GM21367 (cell line): ENCODE measurements around the gene DEDD.
"Not testable (repeated sequence)": the region's sequence is repeated elsewhere in the genome, so short reads cannot be mapped to it uniquely, and the experiment has no call there.

Experiments used
- ATAC-seq: cut with Tn5 transposase; IDR thresholded peaks from one replicate; pipeline ENCODE4 v1.9.1; 2021; ENCODE audit not compliant: unreplicated experiment

The DEDD gene

DNA sequence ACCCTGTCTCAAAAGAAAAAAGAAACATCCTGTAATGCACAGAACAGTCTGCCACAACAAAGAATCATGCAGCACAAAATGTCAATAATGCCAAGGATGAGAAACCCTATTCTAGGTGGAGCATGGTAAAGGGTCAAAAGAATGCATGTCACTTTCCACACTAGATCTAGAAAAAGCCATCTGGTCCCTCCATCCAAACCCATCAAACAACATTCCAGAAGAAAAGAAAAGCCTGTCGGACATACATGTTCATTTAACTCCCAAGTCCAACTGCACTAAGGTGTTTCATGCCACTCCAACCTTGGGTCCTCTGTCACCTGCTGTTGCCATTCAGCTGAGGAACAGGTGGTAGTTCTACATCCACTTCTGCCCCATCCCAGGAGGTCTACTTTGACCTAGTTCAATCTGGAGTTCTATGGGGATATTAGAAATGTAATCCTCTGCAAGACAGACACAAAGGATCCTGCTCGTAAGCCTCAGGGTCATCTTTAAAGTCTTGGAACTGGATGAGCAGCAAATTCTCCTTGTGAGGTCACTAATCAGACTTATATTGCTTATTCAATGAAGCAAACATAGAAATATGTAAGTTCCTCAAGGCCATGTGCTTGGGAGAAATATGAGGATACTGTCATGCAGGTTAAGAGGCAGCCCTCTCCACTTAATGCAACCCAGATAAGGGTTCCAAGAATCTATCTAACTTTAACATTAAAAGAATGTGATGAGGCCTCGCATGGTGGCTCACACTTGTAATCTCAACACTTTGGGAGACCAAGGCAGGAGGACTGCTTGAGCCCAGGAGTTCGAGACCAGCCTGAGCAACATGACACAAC, 3.7 kb downstream of the DEDD start:
- ATAC-seq: no peak

- ATAC-seq: no peak
Observed at GRCh38 chr1:161127649-161128048, 4.8 kb downstream of the DEDD start.

DNA sequence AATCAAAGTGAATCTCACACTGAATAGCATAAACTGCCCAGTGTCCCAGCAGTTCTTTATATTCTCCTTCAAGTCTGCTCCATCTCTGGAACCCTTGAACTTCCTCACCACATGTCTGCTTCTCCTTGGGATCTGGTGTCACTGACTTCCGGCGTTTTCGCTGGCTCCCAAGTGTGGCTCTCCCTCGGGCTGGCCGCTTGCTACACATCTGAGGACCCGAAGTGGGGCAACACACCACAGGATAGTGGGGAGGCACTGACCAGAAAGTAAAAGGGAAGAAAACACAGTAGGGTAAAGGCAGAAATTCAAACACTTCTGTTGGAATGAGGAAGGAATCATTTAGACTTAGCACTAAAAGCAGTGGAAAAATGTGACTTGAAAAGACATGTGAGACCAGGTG, 9.5 kb downstream of the DEDD start:
- ATAC-seq: no peak

DNA sequence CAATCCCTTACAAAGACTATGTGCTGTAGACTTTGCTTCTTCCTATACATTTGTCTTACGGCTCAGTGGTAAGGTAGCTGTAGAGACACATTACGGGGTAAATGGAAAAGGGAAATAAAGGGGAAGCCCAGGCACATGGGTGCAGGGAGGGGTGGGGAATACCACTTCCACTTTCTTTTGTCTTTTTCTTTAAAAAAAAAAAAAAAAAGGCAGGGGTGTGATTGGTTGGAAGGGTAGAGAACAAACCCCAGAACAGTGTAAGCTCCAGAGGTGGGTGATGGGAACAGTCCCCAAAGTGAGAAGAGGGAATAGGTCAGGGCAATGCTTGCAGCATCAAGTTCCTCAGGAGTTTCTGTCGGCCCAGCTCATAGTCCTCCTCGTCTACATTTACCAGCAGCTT, 10.6 kb downstream of the DEDD start:
- no peak for ATAC-seq

DNA sequence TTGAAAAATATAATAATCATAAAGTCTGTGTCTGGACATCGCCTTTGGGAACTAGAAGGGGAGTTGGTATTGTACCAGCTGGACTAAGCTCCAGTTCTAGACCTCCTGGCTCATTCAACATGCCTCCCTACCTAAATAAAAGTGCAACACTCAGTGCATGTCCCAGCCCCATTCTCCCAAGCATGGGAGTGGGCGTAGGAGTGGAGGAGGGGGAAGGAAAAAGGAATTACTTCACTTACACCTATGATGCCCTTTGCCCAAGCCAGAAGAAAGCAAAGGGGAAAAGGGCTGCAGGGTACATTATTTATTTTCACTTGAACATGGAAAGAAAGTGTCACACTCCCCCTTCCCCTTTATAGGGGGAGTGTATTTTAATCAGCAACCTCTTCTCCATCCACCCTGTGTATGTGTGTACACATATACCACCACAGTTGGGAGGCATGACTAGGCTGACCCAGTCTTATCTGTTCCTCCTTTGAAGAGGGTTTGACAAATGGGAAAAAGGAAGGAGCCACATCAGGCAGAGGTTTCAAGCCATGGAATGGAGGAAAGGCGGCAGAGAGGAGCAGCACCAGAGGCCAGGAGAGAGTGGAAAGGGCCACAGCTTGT, 11.3 kb downstream of the DEDD start:
- ATAC-seq: no peak

DNA sequence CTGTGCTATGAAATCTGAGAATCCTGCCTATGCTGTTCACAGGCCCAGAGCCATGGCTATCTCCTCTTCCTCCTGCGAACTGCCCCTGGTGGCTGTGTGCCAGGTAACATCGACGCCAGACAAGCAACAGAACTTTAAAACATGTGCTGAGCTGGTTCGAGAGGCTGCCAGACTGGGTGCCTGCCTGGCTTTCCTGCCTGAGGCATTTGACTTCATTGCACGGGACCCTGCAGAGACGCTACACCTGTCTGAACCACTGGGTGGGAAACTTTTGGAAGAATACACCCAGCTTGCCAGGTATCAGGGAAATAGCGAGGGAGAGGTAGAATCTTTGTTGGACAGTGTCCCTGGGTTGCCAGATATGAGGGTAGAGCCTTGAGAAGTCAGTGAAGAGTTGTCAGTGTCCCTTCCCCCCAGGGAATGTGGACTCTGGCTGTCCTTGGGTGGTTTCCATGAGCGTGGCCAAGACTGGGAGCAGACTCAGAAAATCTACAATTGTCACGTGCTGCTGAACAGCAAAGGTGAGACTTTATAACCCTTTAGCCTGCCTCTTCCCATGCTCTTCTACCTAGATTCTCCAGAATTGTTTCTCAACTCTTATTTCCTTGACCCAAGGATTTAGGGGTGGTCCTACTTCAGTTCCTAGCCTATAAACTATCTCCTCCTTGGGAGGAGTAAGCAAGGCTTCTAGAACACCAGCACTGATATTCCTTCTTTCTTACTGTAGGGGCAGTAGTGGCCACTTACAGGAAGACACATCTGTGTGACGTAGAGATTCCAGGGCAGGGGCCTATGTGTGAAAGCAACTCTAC, 13.2 kb downstream of the DEDD start:
- no peak for ATAC-seq

DNA sequence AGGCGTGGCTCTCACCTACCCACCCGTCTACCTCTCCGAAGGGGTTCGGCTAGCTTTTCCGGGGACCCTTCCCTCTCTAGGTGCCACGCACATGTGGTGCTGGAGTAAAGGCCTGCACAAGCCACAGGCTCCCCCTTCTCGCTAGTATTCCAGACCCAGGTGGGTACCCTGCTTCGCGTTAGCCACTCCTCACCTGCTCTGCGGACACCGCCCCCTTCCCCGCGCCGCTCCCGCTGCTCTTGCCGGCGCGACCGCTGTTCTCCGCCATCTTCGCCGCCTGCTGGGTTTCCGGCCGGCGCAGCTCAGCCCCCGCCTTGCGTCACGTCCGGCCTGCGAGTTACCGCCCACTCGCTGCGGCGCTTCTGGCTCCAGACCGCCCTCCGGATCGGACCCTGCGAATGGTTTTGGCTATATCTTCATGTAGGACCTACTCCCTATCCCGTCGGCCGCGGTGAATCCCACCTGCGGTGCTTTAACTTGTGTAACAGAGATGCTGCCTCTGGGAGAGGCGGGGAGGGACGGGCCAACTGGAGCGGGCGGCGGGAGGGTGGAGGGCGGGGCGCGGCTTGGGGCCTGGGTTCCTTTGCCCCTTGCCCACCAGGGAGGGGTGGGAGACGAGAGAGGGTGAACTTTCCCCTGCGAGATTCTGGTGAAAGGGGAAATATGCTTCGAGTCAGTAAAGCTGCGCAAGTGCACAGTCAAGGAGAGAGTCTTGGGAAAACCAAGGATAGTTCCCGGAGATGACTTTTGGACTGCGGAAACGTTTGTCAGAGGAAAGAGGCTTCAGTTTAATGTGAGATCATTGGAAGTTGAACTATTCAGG, 14.5 kb downstream of the DEDD start, which contains the start of the genes NIT1 and PFDN2:
NIT1 (plus strand) TSS at position 347 of the 823 bp plus-strand sequence; CDS start at position 419, 72 bp downstream.
PFDN2 (minus strand) TSS at position 279 of the 823 bp plus-strand sequence; CDS start at position 268, 11 bp downstream.
- peak; percentile 65 for ATAC-seq

- ATAC-seq: not testable (repeated sequence)
Observed at GRCh38 chr1:161115961-161116360, 16.5 kb downstream of the DEDD start.

DNA sequence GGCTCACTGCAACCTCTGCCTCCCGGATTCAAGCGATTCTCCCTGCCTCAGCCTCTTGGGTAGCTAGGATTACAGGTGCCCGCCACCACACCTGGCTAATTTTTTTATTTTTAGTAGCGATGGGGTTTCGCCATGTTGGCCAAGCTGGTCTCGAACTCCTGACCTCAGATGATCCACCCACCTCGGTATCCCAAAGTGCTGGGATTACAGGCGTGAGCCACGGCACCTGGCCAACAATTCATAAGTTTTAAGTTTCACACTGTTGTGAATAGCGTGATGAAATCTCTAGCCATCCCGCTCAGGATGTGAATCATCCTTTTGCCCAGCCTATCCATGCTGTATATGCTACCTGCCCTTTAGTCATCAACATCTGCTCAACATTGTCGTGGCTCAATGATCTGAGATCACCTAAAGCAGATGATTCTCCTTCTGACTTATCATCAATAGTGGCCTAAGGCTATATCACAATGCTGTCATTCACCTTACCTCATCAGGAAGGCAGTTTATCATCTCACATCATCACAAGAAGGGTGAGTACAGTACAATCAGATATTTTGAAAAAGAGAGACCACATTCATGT, 17.2 kb downstream of the DEDD start:
- no peak for ATAC-seq

DNA sequence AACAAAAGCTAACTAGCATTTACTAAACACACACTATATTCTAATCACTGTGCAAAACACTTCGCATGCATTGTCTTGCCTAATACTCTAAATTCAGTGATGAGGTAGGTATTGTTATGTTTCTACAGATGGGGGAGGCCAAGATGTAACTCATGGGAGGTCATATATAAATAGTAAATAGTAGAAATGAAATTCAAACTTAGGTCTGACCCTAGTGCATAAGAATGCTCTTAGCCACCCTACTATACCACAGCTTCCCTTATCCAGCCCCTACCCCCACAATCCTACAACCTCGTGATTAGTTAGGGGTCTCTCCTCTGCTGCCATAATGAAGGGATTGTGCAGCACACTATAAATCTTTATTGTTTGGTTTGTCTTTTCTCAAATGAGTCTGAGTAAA, 17.9 kb downstream of the DEDD start:
- no peak for ATAC-seq

- no peak for ATAC-seq
Observed at GRCh38 chr1:161113915-161114314, 18.6 kb downstream of the DEDD start.

GRCh38 chr1:161111527-161111926, 20.9 kb downstream of the DEDD start:
- ATAC-seq: no peak

GRCh38 chr1:161111117-161111516, 21.4 kb downstream of the DEDD start:
- ATAC-seq: no peak

DNA sequence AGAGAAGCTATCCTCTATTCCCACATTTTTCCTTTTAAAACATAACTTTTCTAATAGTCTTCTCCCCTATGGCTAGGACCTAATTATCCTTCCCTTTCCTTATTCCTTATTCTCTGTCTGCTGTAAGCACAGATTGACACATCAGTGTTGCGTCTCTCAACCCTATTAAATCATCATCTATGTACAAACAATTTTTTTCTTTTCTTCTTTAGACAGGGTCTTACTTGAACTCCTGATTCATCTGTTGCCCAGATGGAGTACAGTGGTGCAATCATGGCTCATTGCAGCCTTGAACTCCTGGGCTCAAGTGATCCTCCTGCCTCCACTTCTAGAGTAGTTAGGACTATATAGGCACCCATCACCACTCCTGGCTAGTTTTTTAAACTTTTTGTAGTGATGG, 26.0 kb downstream of the DEDD start:
- no peak for ATAC-seq

- no peak for ATAC-seq
Observed at GRCh38 chr1:161100556-161100955, 31.9 kb downstream of the DEDD start.

DNA sequence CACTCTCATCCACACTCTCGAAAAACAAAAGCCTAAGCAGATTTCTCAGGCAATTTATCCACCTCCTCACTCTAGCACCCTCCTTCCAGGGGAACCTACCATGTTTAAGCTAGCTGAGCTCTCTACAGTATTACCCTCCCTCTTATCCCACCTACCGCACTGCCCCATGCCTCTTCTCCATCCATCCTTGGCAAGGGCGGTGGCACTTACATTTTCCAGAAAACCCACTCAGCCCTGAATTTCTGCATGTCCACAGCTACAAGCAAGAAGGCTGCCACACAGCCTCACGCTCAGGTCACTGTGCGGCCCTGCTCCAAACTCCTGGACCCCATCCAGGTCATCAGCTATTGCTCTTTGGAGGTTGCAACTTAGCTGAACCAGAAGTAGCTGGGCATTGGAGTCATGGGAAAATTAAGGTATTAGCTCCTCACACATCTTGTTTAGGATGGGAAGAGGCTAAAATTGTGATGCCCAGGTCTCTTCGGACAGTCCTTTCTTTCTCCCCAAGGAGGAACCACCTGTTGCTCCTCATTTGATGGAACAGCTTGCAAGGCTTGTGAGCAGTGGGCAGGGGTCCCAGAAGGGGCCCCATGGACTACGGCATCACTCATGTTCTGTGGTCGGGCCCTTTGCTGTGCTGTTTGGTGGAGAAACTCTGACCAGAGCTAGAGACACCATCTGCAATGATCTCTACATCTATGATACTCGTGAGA, 33.2 kb downstream of the DEDD start:
- no peak for ATAC-seq

- peak; percentile 59 for ATAC-seq
Observed at GRCh38 chr1:161098210-161099068, 34.0 kb downstream of the DEDD start, which contains the start of gene KLHDC9. Gene KLHDC9 (plus strand): TSS chr1:161098361. CDS start chr1:161098536, 175 bp downstream.

DNA sequence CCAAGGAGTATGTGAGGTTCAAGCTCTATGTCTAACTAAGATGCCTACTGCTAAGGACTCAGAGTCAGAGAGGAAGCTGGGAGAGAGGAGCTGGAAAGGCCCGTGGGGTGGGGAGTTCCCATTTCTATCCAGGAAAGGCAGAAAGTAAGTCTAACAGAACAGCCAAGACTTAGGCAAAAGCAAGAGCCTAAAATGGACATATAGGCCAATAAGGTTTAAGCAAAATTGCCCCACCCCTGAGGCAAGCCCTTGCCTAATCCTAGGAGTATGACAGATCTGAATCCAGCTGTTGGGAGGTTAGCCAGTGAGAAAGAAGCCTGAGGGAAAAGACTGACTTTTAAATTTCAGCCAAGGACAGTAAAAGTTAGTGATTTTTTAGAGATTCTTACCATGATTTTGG, 35.9 kb downstream of the DEDD start:
- no peak for ATAC-seq

DNA sequence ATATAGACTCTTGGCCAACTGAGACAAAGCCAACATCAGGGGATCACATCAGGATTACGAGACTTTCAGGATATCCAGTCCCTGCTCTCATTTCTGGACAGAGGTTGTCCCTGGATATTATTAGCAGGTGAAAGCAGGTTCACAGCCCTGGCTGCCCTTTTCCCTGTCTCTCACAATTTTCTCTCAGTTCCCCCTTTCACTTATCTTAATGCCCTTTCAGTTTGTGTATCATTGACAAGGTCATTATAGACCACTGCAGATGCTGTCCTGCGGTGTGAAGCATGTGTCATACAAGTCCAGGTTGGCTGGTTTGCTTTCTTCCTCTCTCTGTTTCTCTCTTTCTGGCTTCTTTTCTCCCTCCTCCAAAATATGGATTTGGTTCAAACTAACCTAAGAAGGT, 36.5 kb downstream of the DEDD start:
- ATAC-seq: peak; percentile 33
